Dedifferentiated amniotic fluid mesenchymal stem cell (primary cell): ENCODE measurements around the gene UGT1A5.

Experiments used
- DNase-seq: peaks from one replicate; pipeline ENCODE4 v3.0.0-alpha.2; 2016; ENCODE audit errors: extremely low spot score

UGT1A5 gene

DNA sequence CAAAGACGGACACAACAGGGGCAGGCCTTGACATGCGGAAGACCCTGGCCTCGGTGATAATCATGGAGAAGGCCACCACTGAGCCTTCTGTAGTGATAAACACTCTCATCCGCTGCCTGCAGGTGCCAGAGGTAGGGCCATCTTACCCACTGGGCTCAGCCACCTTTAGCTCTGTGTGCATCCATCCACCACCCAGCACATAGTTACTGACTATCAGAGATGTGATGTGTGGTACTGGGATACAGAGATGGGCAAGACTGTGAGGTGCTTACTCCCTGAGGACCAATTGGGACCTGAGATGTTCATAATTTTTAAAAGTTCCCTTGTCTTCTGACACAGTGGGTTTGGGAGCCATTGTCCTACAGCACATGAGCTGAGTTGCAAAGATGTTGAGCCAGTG lies 67.0 kb downstream of the UGT1A5 start:
- DNase-seq, result no peak

DNA sequence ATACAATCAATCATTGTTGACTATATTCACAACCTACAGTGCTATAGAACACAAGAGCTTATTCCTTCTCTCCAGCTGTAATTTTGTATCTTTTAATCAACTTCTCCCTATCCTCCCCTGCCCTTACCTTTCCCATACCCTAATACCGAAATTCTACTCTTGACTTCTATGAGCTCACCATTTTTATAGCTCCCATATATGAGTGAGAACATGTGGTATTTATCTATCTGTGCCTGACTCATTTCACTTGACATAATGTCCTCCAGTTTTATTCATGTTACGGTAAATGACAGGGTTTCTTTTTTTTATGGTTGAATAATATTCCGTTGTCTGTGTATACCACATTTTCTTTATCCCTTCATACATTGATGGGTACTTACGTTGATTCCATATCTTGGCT lies 68.1 kb downstream of the UGT1A5 start:
- no peak for DNase-seq

- DNase-seq, result no peak
Observed at GRCh38 chr2:233789554-233789953, 76.8 kb downstream of the UGT1A5 start.

DNA sequence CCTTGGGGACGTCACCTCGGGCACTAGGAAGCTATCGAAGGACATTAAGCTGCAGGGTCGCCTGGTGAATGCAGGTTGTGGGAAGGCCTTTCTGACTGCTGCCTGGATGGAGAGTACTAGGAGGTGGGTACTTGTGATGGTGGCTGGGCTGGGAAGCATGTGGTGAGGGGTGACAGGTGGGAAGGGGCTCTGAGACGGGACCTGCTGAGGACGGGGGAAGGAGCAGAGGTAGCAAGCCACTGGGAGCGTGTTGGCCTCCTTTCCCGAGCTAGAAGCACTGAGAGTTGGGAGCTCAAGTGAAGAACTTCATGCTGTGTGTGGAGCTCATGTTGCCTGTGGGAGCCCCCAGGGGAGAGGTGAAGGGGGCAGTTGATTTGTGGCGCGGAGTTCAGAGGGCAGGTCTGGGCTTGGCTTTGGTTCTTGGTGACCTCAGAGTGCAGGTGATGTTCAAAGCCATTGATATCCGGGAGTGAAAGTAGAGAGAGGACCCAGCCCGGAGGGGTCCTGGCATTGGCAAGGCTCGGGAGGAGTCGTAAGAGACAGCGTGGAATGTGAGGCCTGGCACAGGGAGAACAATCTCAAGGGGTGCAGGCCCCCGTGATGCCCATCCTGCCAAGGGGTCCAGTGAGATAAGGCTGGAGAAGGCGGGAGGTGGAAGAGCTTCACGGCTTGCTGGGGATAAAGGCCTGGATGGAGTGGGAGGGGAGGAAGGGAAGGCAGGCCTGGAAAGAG lies 78.6 kb downstream of the UGT1A5 start:
- no peak for DNase-seq

DNA sequence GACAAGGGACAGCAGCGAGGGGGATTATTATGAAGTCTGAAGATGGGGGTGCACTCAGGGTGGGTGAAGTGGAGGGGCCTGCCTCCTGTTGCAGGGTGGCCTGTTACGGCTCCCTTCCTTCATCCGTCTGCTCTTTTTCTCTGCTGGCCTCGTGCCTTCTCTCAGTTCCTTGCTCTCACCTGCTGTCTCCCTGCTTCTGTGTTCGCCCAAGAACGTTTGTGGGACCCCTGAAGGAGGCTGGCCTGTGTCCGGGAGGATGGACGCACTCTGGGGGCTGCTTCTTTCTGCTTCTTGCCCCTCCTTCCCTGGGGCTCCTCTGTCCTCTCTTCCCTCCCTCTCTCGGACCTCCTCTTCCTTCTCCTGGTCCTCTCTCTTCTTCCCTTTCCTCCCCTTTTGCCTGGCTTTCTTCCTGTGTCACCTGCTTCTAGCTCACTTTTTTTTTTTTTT lies 79.2 kb downstream of the UGT1A5 start:
- no peak for DNase-seq

DNA sequence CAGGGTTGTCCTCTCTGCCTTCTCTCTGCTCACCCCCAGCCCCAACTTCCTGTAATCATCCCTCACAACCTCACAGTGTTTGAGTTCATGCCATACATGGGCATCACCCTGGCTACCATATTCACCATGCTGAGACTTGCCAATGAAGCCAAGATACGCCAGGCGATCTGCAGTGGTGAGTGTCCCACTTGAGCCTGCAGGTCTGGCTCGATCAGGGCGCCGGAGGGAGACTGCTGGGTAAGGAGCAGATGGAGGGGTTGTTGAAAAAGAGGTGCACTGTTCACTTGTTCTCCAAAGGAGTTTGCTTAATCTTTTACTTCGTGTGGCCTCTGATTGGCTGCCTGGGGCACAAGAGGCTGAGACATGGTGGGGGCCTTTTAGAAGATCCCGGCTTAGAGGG lies 80.0 kb downstream of the UGT1A5 start:
- no peak for DNase-seq

GRCh38 chr2:233793465-233794127 lies 80.9 kb downstream of the UGT1A5 start:
- DNase-seq, result no peak

DNA sequence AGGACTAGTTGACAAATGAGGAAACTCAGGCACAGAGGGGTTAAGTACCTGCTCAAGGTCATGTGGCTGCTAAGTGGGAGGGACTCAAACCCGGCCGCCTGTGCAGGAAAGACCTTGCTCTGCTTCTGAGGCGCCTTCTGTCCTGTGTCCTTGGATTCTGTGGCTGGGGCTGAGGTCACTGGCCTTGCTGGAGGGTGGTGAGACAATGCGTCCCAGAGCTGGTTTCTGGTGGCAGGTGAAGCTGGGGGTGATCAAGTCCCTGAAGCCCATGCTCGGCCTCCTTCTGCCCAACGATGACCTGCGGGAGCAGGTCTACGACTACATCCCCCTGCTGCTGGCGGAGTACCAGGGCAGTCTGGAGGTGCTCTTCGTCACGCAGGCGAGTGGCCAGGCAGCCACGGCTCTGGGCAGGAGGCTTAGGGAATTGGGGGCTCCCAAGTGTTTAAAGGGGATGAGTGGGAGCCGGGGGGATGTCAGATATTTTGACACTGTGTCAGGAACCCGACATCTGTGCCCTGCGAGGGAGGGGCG lies 81.5 kb downstream of the UGT1A5 start:
- no peak for DNase-seq

GRCh38 chr2:233795735-233796171 lies 83.0 kb downstream of the UGT1A5 start:
- DNase-seq, result no peak

- DNase-seq, result no peak
Observed at GRCh38 chr2:233796254-233796653, 83.5 kb downstream of the UGT1A5 start.

- DNase-seq, result no peak
Observed at GRCh38 chr2:233798335-233799086, 85.8 kb downstream of the UGT1A5 start.

DNA sequence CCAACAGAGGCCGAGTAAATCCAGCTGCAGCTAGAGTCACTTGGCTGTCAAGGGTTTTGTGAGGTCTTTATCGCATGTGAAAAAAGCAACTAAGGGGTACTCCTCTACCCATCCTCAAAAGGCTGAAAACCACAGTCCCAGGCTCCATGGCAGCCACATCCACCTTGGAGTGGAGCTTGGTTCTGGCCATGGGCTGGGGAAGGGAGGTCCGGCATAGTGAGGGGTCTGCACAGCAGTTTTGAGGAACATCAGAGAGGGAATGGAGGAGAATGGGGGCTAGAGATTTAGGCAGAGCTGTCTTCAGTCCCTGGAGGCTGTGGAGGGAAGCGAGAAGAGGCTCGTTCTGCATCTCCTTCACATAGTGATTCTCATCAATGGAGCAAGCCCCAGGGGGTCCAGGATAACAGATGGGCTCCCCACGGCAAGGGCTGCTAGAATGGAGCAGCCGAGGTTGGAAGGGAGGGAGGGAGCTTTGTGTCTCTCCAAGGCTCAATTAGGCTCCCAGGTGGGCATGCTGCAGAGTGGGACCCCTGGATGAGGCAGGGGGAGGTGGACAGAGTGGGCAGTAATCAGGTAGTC lies 86.5 kb downstream of the UGT1A5 start:
- DNase-seq, result no peak

GRCh38 chr2:233799716-233800115 lies 87.0 kb downstream of the UGT1A5 start:
- no peak for DNase-seq

DNA sequence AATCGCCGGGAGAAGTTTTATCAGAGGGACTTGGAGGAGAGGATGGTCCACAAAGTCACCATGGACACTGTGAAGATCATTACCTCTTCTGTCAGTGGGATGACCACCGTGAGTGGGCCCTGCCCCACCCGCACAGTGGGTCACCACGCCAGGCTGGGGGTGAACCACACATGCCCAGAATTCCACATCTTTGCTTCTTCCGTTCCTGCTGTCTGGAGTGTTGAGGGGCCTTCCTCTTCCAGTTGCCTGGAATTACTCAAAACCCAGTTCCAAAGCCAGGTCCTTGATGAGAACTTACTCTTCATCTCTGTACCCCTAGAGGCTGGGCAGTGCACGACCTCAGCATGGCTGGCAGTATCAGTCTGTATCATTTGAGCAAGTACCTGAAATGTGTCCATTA lies 87.5 kb downstream of the UGT1A5 start:
- DNase-seq, result no peak

DNA sequence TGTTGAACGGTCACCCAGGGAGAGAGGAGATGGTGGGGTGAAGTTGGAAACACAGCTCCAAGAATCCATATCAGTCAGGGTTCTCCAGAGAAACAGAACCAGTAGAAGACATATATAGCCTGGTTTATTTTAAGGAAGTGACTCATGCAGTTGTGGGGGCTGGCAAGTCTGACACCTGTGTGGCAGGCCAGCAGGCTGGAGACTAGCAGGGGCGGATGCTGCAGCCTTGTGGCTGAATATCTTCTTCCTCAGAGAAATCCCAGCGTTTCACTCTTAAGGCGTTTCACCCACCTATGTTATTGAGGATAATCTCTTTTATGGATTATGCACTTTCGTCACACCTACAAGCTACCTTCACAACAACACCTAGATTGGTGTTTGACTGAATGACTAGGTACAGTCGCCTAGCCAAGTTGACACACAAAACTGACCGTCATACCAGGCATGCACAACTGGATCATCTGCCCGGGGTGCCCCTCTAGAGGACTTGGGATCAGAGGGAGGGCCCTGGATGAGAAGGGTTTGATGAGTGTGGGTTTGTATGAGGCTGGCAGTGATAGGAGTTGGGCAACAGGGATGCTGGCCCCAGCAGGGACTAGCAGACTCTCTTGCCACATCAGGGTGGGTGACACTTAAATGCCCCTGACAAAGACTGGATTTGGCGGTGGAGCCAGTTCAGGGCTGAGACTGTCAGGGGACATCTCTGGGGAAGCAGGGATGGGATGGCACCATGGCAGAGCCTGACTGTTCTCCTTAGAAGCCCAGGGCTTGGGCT lies 88.8 kb downstream of the UGT1A5 start:
- DNase-seq, result no peak

DNA sequence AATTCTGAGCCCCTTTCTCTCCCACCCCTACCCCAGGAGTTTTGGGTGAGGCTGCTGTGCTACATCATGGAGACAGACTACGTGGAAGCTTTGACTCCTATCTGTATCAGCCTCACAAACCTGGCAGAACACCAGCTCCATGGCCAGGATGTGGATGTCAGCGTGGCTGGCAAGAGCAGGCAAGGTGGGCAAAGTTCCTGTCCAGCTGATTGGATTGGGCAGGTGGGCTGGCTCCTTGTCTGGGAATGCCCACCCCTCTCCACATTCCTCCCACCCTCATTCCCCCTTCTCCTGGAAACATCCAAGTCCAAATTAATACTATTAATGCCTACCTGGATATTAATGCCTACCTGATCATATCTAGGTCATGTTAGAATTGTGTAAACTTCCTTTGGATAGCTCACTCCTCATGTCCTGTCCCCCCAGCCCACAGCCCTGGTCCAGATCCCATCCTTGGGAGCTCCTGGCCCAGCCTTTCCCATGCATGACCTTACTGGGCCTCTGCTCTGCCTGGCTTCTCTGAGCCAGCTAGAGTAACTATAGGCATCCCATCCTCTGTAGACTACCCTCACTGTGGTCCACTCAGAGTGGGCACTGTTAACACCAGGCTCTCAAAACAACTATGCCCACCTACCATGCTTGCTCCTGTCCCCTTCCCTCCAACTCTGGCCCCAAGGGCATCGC lies 89.6 kb downstream of the UGT1A5 start:
- DNase-seq, result no peak

- DNase-seq, result no peak
Observed at GRCh38 chr2:233803292-233803911, 90.7 kb downstream of the UGT1A5 start.

DNA sequence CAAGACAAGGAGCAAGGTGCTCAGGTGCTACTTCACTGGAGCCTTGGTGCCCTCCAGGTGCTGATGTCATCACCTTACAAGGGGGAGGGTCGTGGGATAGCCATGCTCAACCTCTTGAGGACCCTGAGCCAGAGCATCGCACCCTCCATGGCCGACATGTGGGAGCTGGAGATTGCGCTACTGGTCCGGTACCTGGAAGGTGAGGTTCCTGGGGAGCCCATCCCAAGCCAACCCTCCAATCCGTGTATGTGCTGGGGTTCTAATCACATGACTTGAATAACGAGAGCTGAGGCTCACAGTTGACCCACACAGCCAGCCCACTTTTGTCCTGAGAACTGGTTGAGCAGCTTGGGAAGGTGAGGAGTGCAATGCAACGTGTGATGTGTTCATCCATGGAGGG lies 91.3 kb downstream of the UGT1A5 start:
- no peak for DNase-seq

GRCh38 chr2:233807215-233807865 lies 94.6 kb downstream of the UGT1A5 start:
- no peak for DNase-seq
